GM19023 (cell line): ENCODE measurements around the gene CLIC3.

Source experiments
- ATAC-seq: cut with Tn5 transposase; IDR thresholded peaks from one replicate; pipeline ENCODE4 v1.9.1; 2021; ENCODE audit warnings: mild to moderate bottlenecking, moderate library complexity; ENCODE audit not compliant: unreplicated experiment

CLIC3 gene

DNA sequence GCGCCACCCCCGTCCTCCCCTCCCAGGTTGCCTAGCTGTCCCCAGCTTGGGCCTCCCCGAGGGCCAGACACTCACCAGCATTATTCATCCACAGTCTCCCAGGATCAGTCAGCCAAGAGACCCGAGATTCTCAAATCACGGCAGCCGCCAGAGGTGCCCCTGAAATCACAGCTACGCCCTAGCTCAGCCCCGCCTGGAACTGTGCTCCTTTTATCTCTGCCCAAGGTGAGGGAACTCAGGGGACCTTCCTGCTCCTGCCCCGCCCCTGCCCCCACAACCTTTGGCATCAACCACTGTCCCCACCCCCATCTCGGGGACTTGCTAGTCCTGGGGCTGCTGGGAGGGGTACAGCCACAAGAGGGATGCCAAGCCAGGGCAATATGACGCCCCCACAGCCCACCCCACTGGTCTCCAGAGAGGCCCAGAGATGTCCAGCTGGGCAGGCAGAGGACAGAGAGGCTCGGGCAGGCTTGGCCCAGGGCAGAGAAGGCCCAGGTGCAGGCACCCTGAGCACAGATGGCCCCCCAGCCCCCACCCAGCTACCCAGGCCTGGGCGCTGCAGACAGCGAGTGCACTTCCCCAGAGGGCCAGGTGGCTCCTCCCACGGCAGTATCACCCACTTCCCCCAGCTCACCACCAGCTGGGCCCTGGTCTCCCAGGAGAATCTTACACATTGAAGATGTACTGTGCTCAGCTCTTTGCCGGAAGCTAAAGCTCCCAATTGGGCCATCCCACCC is 35.7 kb upstream of the CLIC3 start, which contains the start of gene FUT7:
TSS of gene FUT7 (minus strand) at position 185 of the 737 bp plus-strand sequence. CDS start at position 88, 97 bp downstream.
- ATAC-seq: no peak

DNA sequence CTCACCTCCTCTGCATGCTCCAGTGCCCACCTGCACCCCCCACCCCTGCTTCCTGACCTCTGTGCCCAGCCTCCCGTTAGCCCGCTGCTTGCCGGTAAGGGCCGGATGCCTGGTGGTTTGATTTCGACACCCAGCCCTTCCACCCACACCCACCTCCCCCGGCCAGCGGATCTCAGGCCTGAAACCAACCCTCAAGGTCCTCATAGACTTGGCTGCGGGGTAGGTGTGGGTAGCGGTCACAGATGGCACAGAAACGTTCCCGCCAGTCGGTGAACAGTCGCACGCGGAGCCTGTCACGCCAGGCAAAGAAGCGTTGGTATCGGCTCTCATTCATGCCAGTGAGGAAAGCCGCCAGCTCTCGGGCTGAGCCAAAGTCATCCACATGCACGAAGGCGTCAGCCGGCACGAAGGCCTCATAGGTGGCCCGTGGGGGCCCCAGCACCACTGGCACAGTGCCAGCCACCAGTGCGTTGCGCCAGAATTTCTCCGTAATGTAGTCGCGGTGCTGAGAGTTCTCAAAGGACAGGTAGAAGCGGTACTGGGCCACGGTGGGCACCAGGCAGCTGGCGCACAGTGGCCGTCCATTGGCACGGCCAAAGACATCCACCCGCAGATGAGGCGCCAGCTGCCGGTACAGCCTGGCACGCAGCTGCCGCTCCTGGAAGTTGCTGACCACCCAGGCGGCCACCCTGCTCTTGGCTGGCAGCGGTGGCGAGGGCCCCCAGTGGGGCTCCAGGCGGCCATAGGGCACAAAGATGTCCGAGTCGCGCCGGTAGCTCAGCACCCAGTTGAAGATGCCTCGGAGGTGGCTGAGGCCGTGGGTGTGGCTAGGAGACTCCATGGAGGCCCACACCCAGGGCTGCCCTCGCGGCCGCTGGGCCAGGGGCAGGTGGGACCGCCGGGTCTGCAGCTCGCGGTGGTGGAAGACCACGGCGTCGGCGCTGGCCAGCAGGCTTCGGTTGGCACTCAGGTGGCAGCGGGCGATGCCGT is 34.5 kb upstream of the CLIC3 start:
- ATAC-seq: no peak

DNA sequence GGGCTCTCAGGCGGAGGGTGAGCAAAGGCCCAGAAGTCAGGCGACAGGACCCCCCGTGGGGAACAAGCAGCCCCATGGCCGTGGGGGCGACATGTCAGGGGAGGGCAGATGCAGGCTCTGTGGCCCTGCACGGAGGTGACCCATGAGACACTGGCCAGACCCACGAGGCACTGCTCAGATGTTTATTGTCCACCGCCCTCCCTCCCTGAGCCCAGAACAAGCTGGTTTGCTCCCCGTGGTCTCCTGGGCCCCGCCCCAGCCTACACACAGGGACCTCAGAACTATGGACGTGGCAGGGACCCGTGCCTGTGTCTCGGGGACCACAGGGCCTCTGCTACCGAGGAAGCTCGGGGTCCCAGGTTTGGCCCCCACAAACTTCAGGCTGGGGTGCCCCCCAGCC is 33.6 kb upstream of the CLIC3 start:
- ATAC-seq: no peak

GRCh38 chr9:137029058-137029936 is 32.9 kb upstream of the CLIC3 start:
- no peak for ATAC-seq

GRCh38 chr9:137028263-137029057 is 32.1 kb upstream of the CLIC3 start:
- peak; percentile 37 for ATAC-seq

DNA sequence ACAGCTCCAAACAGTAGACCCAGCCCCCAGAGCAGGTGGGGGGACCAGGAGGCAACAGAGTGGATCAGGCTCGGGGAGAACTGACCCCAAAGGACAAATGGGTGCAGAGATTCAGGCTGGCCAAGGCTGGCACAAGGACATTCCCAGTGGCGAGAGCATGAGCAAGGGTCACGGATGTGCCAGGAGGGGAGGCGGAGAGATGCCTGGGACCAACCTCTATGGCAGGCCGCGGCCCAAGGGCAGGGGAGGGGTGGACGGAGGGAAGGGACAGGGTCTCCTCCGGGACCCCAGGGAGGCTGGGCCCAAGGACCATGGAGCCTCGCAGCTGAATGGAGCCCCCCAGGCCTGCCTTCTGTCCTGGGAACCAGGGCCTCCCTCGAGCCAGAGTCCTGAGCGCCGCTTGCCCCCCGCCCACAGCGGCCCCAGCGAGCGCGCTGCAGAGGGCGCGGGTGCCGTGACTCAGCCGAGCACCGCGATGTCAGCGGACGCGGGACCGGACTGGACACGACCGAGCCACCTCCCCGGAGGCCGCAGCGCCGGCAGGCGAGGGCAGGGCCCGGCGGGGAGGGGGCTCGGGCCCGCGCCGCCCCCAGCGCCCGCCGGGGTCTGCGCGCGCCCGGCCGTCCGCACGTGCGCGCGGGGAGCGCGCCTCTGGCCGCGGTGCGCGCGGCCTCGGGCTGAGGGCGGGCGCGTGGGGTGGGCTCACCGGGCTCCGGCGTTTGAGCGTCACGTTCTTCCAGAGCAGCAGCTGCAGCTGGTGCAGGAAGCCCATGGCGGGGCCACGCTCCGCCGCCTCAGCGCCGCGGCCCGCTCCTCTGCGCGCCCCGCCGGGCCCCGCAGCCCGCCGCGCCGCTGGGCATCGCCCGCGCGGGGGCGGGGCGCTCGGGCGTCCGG is 31.2 kb upstream of the CLIC3 start, which contains the start of gene ABCA2:
TSS of gene ABCA2 (minus strand) at position 869 of the 894 bp plus-strand sequence. CDS start at position 772, 97 bp downstream.
- no peak for ATAC-seq

DNA sequence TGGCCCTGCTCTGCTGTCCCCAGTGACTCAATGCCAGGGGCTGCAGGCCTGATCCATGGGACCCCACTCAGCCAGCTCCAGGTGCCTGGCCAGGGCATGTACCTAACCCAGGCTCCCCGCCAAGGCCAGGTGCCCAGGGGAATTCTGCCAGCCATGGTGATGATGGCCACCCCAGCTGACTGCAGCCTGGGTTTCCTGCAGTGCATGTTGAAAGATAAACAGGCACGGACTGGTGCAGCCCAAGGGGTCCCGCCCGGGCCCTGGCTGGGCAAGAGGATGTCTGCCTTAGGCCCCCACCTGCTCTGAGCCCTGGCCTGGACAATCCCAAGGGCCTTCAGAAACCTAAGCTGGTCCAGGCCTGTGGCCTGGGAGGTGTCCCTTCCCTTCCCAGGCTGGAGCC is 30.5 kb upstream of the CLIC3 start:
- no peak for ATAC-seq

DNA sequence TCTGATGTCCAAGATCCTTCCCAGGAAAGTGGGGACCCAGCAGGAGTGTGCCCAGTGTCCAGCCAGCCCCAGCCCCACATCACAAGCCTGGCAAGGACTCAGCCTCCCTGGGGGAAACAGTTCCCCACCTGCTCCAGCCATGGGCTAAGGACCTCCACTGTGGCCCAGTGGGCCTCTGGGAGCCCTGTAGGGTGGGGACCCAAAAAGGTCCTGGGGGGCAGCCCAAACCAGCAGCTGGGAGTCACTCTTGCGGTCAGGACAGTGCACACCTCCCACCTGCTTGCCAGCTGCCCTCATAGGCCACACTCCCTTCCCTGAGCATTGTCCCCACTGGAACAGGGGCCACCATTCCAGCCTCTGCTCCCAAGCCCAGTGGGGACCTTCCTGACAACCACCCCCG is 30.0 kb upstream of the CLIC3 start:
- ATAC-seq: no peak

GRCh38 chr9:137025517-137025966 is 29.2 kb upstream of the CLIC3 start:
- no peak for ATAC-seq

GRCh38 chr9:137023583-137023991 is 27.2 kb upstream of the CLIC3 start:
- no peak for ATAC-seq

GRCh38 chr9:137023157-137023556 is 26.8 kb upstream of the CLIC3 start:
- ATAC-seq: no peak

DNA sequence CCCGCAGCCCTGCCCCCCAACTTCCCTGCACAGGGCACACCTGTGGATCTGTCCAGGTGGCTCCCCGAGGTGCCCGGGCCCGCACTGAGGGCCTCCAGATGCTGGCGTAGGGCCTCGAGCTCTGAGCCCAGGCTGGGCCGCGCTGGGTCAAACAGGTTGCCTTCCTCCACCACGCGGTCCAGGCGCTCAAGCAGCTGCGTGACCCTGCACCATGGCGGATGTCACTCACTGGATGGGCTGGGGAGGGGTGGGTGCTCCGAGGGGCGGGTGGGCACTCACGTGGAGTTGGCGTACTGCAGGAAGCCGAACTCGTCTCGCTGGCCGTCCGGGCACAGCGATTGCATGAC is 26.3 kb upstream of the CLIC3 start:
- no peak for ATAC-seq

GRCh38 chr9:137021979-137022661 is 25.8 kb upstream of the CLIC3 start:
- no peak for ATAC-seq

DNA sequence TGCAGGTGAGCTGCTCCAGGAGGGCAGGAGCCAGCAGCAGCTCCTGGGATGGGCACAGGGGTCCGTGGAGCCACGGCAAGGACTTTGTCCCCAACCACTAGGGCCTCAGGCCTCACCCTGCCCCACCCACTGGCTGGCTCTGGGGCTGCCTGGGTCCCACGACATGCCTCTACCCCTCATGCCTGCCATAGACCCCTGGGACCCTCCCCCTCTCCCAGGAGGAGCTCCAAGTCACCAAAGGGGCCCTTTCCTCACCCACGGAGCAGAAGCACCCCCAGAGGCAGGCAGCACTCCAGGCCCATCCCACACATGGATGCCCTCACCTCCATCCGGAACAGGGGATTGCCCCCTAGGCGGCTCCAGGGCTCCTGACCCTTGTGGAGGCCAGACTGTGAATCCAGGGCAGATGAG is 25.2 kb upstream of the CLIC3 start:
- ATAC-seq: no peak

GRCh38 chr9:137020771-137021567 is 24.6 kb upstream of the CLIC3 start:
- ATAC-seq: no peak

GRCh38 chr9:137019891-137020683 is 23.7 kb upstream of the CLIC3 start:
- no peak for ATAC-seq
